H1 (cell line): Measurements from ENCODE around the gene S100A6.

Source experiments
- ASH2L ChIP-seq: fragments of 200-600, 300-600 bp; sonication (generic); IDR thresholded peaks from one replicate; pipeline ENCODE4 v1.7.1; 2017; ENCODE audit warnings: low read length
- SRF ChIP-seq: IDR thresholded peaks from 2 replicates; pipeline ENCODE4 v1.6.1; 2011; ENCODE audit warnings: mild to moderate bottlenecking, low read depth, low read length, moderate library complexity
- TF ChIP-seq, protein P1 (sequence below): IDR thresholded peaks from 2 replicates; pipeline ENCODE4 v1.6.1; 2012; ENCODE audit warnings: inconsistent platforms

DNA sequence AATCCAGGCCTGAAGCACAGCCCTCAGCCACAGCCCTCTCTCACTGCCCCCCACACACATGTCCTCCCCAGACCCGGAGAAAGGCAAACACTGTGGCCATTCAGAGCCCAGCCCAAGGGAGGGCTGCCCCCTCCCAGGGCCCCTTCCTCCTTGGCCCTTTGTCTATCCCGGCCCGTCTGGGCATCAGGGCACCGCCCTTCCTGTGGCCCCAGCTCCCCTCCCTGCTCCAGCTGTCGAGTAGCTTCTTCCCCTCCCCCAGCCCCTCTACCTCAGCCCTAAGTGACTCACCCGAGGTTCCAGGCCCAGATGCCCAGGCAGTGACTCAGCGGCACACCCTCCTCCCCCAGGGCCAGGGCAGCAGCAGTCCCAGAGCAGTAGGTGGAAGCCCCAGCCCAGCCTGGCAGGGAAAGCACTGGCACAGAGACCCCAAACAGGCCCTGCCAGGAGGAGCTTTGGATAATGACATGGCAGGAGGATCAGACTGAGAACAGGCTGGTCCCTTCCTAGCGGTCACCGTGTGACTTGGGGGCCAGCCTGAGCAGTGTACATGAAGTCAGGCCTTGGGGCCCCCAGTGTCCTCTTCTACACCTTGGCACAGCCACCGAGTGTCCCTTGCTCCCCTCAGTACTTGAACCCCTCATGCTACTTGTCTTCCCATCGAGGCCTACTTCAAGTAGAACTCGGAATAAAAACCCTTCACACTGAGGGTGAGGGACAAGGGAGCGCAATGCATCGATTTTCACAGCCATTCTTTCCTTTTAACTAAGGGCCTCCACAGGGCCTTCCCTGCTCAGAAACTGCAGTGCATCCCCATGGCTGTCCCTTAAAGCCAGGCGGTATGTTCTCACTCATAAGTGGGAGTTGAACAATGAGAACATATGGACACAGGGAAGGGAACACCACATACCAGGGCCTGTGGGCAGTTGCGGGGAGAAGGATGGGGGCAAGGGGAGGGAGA, 30.9 kb upstream of the S100A6 start:
- TF ChIP-seq, protein P1, sequence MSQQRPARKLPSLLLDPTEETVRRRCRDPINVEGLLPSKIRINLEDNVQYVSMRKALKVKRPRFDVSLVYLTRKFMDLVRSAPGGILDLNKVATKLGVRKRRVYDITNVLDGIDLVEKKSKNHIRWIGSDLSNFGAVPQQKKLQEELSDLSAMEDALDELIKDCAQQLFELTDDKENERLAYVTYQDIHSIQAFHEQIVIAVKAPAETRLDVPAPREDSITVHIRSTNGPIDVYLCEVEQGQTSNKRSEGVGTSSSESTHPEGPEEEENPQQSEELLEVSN, result no peak
- TF ChIP-seq ASH2L (peak; percentile 69), SRF (no peak)
